ENCODE data around the gene RAB11FIP2.
"Not testable (repeated sequence)": the region's sequence is repeated elsewhere in the genome, so short reads cannot be mapped to it uniquely, and the experiment has no call there.

RAB11FIP2 gene

DNA sequence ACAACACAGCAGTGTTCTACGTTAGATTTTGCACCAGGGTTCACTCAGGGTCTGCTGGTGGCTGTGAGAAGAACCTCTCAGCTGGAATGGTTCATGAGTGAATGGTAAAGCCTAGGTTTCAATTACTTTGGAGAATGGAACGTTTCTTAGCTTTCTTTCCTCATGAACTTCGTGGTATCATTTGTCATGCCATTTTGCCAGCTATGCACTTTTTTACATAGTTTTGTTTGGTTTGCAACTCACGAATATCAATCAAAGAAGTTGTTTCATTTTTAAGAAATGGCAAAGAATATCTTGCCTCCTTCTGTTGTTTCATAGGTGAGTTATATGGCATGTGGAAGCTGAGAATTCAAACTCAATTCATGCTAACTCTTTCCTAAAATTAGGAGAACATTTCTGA lies 34.1 kb upstream of the RAB11FIP2 start:
- Histone ChIP-seq H4K20me1 (ENCODE audit: insufficient read depth, low read length) (no peaks in the 10 kb centered on the region), H3K4me3 (ENCODE audit: low read depth, low read length, poor library complexity, severe bottlenecking) (no peak overlapping the region)

DNA sequence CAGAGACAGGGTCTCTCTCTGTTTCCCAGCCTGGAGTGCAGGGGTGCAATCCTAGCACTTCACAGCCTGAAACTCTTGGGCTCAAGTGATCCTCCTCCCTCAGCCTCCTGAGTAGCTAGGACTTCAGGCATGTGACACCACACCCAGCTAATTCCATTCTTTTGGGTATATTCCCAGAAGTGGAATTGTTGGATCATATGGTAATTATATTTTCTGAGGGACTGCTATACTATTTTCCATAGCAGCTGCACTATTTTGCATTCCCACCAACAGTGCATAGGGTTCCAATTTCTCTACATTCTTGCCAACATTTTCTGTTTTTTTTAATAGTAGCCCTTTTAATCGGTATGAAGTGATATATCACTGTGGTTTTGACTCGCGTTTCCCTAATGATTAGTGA lies 30.0 kb upstream of the RAB11FIP2 start:
- H3K79me2 ChIP-seq (ENCODE audit: insufficient read depth, low read length), result no peaks in the 10 kb centered on the region
- H3K27ac ChIP-seq (ENCODE audit: low read depth, low read length, poor library complexity, severe bottlenecking), result no peak overlapping the region
- TF ChIP-seq, protein P1, sequence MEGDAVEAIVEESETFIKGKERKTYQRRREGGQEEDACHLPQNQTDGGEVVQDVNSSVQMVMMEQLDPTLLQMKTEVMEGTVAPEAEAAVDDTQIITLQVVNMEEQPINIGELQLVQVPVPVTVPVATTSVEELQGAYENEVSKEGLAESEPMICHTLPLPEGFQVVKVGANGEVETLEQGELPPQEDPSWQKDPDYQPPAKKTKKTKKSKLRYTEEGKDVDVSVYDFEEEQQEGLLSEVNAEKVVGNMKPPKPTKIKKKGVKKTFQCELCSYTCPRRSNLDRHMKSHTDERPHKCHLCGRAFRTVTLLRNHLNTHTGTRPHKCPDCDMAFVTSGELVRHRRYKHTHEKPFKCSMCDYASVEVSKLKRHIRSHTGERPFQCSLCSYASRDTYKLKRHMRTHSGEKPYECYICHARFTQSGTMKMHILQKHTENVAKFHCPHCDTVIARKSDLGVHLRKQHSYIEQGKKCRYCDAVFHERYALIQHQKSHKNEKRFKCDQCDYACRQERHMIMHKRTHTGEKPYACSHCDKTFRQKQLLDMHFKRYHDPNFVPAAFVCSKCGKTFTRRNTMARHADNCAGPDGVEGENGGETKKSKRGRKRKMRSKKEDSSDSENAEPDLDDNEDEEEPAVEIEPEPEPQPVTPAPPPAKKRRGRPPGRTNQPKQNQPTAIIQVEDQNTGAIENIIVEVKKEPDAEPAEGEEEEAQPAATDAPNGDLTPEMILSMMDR (IDR thresholded peaks at IDR 0.05; ENCODE audit: low read length), result no peak
- TF ChIP-seq EZH2 (IDR thresholded peaks at IDR 0.05; ENCODE audit: borderline replicate concordance, low read length), result no peak
- H2AFZ ChIP-seq (ENCODE audit: low read length), result no peak overlapping the region
- H3K36me3 ChIP-seq (ENCODE audit: insufficient read depth, low read length), result no peaks in the 10 kb centered on the region
- H3K9me3 ChIP-seq (ENCODE audit: low read length), result no peaks in the 10 kb centered on the region
- H3K4me3 ChIP-seq (ENCODE audit: low read depth, low read length, poor library complexity, severe bottlenecking), result no peak overlapping the region
- no peak overlapping the region for H3K9ac ChIP-seq (ENCODE audit: low read length)
- no peak overlapping the region for H3K4me2 ChIP-seq (ENCODE audit: low read length)
- no peaks in the 10 kb centered on the region for H3K4me1 ChIP-seq (ENCODE audit: insufficient read depth, low read length, severe bottlenecking)
- H3K9me2 ChIP-seq (ENCODE audit: low read depth, low read length), result no peaks in the 10 kb centered on the region
- H3K27me3 ChIP-seq (ENCODE audit: insufficient read depth, low read length), result no peaks in the 10 kb centered on the region
- H3F3A ChIP-seq (ENCODE audit: insufficient read depth, low read length), result no peaks in the 10 kb centered on the region
- no peaks in the 10 kb centered on the region for H4K20me1 ChIP-seq (ENCODE audit: insufficient read depth, low read length)

More for the DNA sequence above, 34.1 kb upstream of the RAB11FIP2 start:
- Histone ChIP-seq H3K9me3 (ENCODE audit: low read length) (no peaks in the 10 kb centered on the region), H3K4me1 (ENCODE audit: insufficient read depth, low read length, severe bottlenecking) (no peaks in the 10 kb centered on the region), H2AFZ (ENCODE audit: low read length) (no peak overlapping the region), H3K27ac (ENCODE audit: low read depth, low read length, poor library complexity, severe bottlenecking) (no peak overlapping the region), H3K4me2 (ENCODE audit: low read length) (no peak overlapping the region), H3K36me3 (ENCODE audit: insufficient read depth, low read length) (no peaks in the 10 kb centered on the region), H3K79me2 (ENCODE audit: insufficient read depth, low read length) (no peaks in the 10 kb centered on the region), H3F3A (ENCODE audit: insufficient read depth, low read length) (no peaks in the 10 kb centered on the region), H3K9me2 (ENCODE audit: low read depth, low read length) (no peaks in the 10 kb centered on the region), H3K27me3 (ENCODE audit: insufficient read depth, low read length) (no peaks in the 10 kb centered on the region), H3K9ac (ENCODE audit: low read length) (no peak overlapping the region)
- TF ChIP-seq, protein P1 (IDR thresholded peaks at IDR 0.05; ENCODE audit: low read length), result no peak
- TF ChIP-seq EZH2 (IDR thresholded peaks at IDR 0.05; ENCODE audit: borderline replicate concordance, low read length), result no peak

GRCh38 chr10:118072840-118073239 lies 26.1 kb upstream of the RAB11FIP2 start:
- Histone ChIP-seq H3F3A (ENCODE audit: insufficient read depth, low read length) (no peaks in the 10 kb centered on the region), H3K79me2 (ENCODE audit: insufficient read depth, low read length) (no peaks in the 10 kb centered on the region), H3K4me1 (ENCODE audit: insufficient read depth, low read length, severe bottlenecking) (no peaks in the 10 kb centered on the region), H2AFZ (ENCODE audit: low read length) (no peak overlapping the region), H4K20me1 (ENCODE audit: insufficient read depth, low read length) (no peaks in the 10 kb centered on the region), H3K27me3 (ENCODE audit: insufficient read depth, low read length) (no peaks in the 10 kb centered on the region), H3K4me2 (ENCODE audit: low read length) (no peak overlapping the region), H3K9ac (ENCODE audit: low read length) (no peak overlapping the region), H3K36me3 (ENCODE audit: insufficient read depth, low read length) (no peaks in the 10 kb centered on the region), H3K4me3 (ENCODE audit: low read depth, low read length, poor library complexity, severe bottlenecking) (no peak overlapping the region), H3K27ac (ENCODE audit: low read depth, low read length, poor library complexity, severe bottlenecking) (no peak overlapping the region), H3K9me3 (ENCODE audit: low read length) (no peaks in the 10 kb centered on the region), H3K9me2 (ENCODE audit: low read depth, low read length) (no peaks in the 10 kb centered on the region)
- TF ChIP-seq, protein P1 (IDR thresholded peaks at IDR 0.05; ENCODE audit: low read length), result no peak
- no peak for TF ChIP-seq EZH2 (IDR thresholded peaks at IDR 0.05; ENCODE audit: borderline replicate concordance, low read length)

DNA sequence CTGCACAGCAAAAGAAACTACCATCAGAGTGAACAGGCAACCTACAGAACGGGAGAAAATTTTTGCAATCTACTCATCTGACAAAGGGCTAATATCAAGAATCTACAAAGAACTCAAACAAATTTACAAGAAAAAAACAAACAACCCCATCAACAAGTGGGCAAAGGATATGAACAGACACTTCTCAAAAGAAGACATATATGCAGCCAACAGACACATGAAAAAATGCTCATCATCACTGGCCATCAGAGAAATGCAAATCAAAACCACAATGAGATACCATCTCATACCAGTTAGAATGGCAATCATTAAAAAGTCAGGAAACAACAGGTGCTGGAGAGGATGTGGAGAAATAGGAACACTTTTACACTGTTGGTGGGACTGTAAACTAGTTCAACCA lies 20.6 kb upstream of the RAB11FIP2 start:
- H3K27ac ChIP-seq (ENCODE audit: low read depth, low read length, poor library complexity, severe bottlenecking); H4K20me1 ChIP-seq (ENCODE audit: insufficient read depth, low read length); H3K36me3 ChIP-seq (ENCODE audit: insufficient read depth, low read length); H3K9me2 ChIP-seq (ENCODE audit: low read depth, low read length); H3K9me3 ChIP-seq (ENCODE audit: low read length); H3K4me2 ChIP-seq (ENCODE audit: low read length); H3K4me1 ChIP-seq (ENCODE audit: insufficient read depth, low read length, severe bottlenecking); H3K4me3 ChIP-seq (ENCODE audit: low read depth, low read length, poor library complexity, severe bottlenecking); H3K9ac ChIP-seq (ENCODE audit: low read length); H2AFZ ChIP-seq (ENCODE audit: low read length); H3F3A ChIP-seq (ENCODE audit: insufficient read depth, low read length); H3K27me3 ChIP-seq (ENCODE audit: insufficient read depth, low read length); H3K79me2 ChIP-seq (ENCODE audit: insufficient read depth, low read length): not testable (repeated sequence)

Measured in OCI-LY1 (cell line).